ENCODE data around the gene DAP. TPM values are rescaled to one million over a fixed set of nuclear protein-coding genes. Genes with fewer than 3 reads are reported as not detected.

The DAP gene
- polyA plus RNA-seq, 3 donors from 2014 or later: 43.1 to 87.1 (median 53.9) TPM

- H3K27ac Mint-ChIP-seq: peak overlapping the region in 4 of 6 donors; percentile 38 to 79 (median 58)
- H3K4me3 Mint-ChIP-seq: peak overlapping the region in 3 of 5 donors; percentile 6 to 49 (median 27)
- peaks cover 0 to 3% (median 2%) of the 10 kb centered on the region in 3 donors for H3K27me3 Mint-ChIP-seq (ENCODE audit: low read depth in 3 of 3)
- H3K9me3 Mint-ChIP-seq: peaks cover 0 to 1% (median 0%) of the 10 kb centered on the region in 6 donors
- peak; percentile 6 to 18 (median 11) for DNase-seq
- peaks cover 37 to 56% of the 10 kb centered on the region in 2 donors for H3K4me1 Mint-ChIP-seq
- H3K36me3 Mint-ChIP-seq: peaks cover 9 to 21% (median 13%) of the 10 kb centered on the region in 3 donors
Observed at GRCh38 chr5:10681731-10682679, 79.0 kb downstream of the DAP start.

GRCh38 chr5:10680876-10681481 lies 80.1 kb downstream of the DAP start:
- peak overlapping the region in 3 of 6 donors; percentile 9 to 49 (median 17) for H3K27ac Mint-ChIP-seq
- H3K36me3 Mint-ChIP-seq: peaks cover 11 to 27% (median 17%) of the 10 kb centered on the region in 3 donors
- H3K4me3 Mint-ChIP-seq: peak overlapping the region; percentile 42 to 57 (median 46)
- H3K27me3 Mint-ChIP-seq (ENCODE audit: low read depth in 3 of 3): peaks cover 2 to 4% (median 4%) of the 10 kb centered on the region in 3 donors
- H3K4me1 Mint-ChIP-seq: peaks cover 35 to 52% of the 10 kb centered on the region in 2 donors
- peaks cover 0 to 2% (median 0%) of the 10 kb centered on the region in 6 donors for H3K9me3 Mint-ChIP-seq
- DNase-seq: no peak

- Mint-ChIP-seq H3K27me3 (ENCODE audit: low read depth in 3 of 3) (peaks cover 2 to 6% (median 5%) of the 10 kb centered on the region in 3 donors), H3K4me1 (peaks cover 35 to 51% of the 10 kb centered on the region in 2 donors), H3K36me3 (peaks cover 11 to 27% (median 17%) of the 10 kb centered on the region in 3 donors), H3K4me3 (no peak overlapping the region), H3K9me3 (peaks cover 0 to 2% (median 0%) of the 10 kb centered on the region in 6 donors), H3K27ac (peak overlapping the region in 1 of 6 donors; percentile 34)
- DNase-seq: no peak
Observed at GRCh38 chr5:10679336-10679988, 81.6 kb downstream of the DAP start.

DNA sequence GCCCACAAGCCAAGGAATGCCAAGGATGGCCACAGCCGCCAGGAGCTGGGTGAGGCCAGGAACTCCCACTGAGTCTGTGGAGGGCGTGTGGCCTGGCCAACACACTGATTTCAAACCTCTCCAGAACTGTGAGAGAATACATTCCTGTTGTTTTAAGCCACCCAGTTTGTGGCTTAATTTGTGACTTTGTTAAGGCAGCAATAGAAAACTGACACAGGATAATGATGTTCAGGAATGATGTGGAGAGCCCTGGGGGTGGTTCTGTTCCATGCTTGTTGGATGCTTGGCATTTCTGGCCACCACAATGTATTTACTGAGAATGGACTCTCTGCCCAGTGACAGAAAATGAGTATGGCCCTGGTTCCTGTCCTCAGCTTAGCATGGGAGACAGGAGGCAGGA lies 82.8 kb downstream of the DAP start:
- Mint-ChIP-seq H3K9me3 (peaks cover 0 to 2% (median 0%) of the 10 kb centered on the region in 6 donors), H3K4me1 (peaks cover 34 to 48% of the 10 kb centered on the region in 2 donors), H3K27ac (no peak overlapping the region), H3K4me3 (no peak overlapping the region), H3K36me3 (peaks cover 11 to 27% (median 17%) of the 10 kb centered on the region in 3 donors), H3K27me3 (ENCODE audit: low read depth in 3 of 3) (peaks cover 2 to 6% (median 5%) of the 10 kb centered on the region in 3 donors)
- DNase-seq: no peak

DNA sequence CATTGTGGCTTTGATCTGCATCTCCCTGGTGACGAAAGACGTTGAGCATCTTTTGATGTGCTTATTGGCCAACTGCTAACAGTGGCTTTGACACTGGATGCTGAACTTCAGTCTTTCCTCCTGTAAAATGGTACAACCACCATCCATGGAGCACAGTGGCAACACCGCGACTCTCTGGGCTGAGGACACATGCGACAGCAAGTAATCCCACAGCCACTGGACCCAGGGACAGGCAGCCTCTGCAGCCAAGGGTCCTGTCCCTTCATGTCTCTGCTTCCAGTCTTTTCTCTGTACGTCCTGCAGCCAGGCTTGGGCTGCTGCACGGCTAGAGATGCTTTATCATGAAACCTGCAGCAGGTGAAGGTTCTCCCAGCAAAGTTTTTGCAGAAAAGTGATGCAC lies 83.5 kb downstream of the DAP start:
- peaks cover 2 to 6% (median 5%) of the 10 kb centered on the region in 3 donors for H3K27me3 Mint-ChIP-seq (ENCODE audit: low read depth in 3 of 3)
- peaks cover 27 to 41% of the 10 kb centered on the region in 2 donors for H3K4me1 Mint-ChIP-seq
- no peak for DNase-seq
- peaks cover 11 to 27% (median 17%) of the 10 kb centered on the region in 3 donors for H3K36me3 Mint-ChIP-seq
- peaks cover 0 to 2% (median 0%) of the 10 kb centered on the region in 6 donors for H3K9me3 Mint-ChIP-seq
- no peak overlapping the region for H3K27ac Mint-ChIP-seq
- no peak overlapping the region for H3K4me3 Mint-ChIP-seq

DNA sequence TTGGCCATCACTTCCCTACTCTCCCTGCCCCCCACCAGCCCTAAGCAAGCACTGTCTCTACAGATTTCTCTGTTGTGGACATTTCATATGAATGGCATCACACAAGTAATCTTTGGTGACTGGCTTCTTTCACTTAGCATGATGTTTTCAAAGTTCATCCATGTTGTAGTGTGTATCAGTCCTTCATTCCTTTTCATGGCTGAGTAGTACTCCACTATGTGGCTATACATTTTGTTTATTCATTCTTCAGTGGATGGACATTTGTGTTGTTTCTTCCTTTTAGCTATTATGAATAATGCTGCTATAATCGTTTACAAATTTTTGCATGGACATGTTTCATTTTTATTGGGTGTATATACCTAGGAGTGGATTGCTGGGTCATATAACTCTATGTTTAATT lies 84.1 kb downstream of the DAP start:
- peaks cover 2 to 6% (median 5%) of the 10 kb centered on the region in 3 donors for H3K27me3 Mint-ChIP-seq (ENCODE audit: low read depth in 3 of 3)
- DNase-seq: no peak
- H3K36me3 Mint-ChIP-seq: peaks cover 11 to 27% (median 17%) of the 10 kb centered on the region in 3 donors
- no peak overlapping the region for H3K4me3 Mint-ChIP-seq
- no peak overlapping the region for H3K27ac Mint-ChIP-seq
- peaks cover 0 to 2% (median 0%) of the 10 kb centered on the region in 6 donors for H3K9me3 Mint-ChIP-seq
- H3K4me1 Mint-ChIP-seq: peaks cover 21 to 35% of the 10 kb centered on the region in 2 donors

DNA sequence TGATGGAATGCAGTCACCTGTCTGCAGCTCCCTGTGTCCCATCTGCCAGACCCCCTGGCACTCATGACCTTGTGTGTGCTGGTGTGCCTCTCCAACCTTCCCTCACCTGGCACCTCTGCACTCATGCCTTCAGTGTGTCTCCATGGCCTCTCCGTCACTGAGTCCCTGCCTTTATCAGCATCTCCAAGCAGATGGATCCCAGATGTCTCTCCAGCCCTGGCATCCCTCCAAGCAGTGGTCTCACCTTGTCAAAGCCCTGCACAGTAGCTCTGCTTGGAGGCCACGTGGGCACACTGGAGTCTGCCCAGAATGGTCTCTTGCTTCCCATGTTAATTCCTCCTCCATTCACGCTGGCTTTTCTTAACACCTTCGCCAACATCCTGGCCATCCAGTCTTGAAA lies 84.8 kb downstream of the DAP start:
- H3K27ac Mint-ChIP-seq: no peak overlapping the region
- peaks cover 11 to 27% (median 17%) of the 10 kb centered on the region in 3 donors for H3K36me3 Mint-ChIP-seq
- no peak overlapping the region for H3K4me3 Mint-ChIP-seq
- peaks cover 14 to 28% of the 10 kb centered on the region in 2 donors for H3K4me1 Mint-ChIP-seq
- peaks cover 0 to 2% (median 0%) of the 10 kb centered on the region in 6 donors for H3K9me3 Mint-ChIP-seq
- peaks cover 2 to 6% (median 5%) of the 10 kb centered on the region in 3 donors for H3K27me3 Mint-ChIP-seq (ENCODE audit: low read depth in 3 of 3)
- no peak for DNase-seq

DNA sequence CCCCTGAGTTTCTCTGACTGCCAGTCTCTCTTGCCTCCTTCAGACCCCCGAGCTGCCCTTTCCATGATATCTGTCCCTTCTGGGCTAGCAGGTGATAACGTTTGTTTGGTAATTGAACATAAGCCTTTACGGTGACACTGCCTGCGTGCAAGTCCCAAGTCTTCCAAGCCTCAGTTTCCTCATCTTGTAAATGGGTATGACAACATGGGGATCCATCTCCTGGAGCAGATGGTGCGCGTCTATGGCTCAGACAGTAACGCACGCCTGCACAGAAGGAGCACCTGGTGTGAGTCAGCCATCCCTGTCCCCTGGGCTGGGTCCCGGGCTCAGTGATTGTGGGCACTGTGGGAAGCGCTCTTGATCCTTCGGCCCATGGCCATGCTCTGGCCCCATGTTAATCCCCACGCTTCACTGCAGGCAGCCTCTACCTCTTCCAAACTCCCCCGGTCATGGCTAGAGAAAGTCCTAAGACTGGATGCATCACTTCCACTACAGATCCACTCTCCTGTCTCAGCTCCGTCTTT lies 85.8 kb downstream of the DAP start:
- no peak for DNase-seq
- H3K27ac Mint-ChIP-seq: no peak overlapping the region
- H3K36me3 Mint-ChIP-seq: peaks cover 11 to 26% (median 17%) of the 10 kb centered on the region in 3 donors
- H3K9me3 Mint-ChIP-seq: peaks cover 0 to 2% (median 0%) of the 10 kb centered on the region in 6 donors
- peaks cover 7 to 24% of the 10 kb centered on the region in 2 donors for H3K4me1 Mint-ChIP-seq
- no peak overlapping the region for H3K4me3 Mint-ChIP-seq
- H3K27me3 Mint-ChIP-seq (ENCODE audit: low read depth in 3 of 3): peaks cover 0 to 10% (median 7%) of the 10 kb centered on the region in 3 donors

GRCh38 chr5:10674582-10674981 lies 86.5 kb downstream of the DAP start:
- DNase-seq: no peak
- no peak overlapping the region for H3K4me3 Mint-ChIP-seq
- peaks cover 11 to 21% (median 17%) of the 10 kb centered on the region in 3 donors for H3K36me3 Mint-ChIP-seq
- H3K27ac Mint-ChIP-seq: no peak overlapping the region
- peaks cover 0 to 10% (median 5%) of the 10 kb centered on the region in 3 donors for H3K27me3 Mint-ChIP-seq (ENCODE audit: low read depth in 3 of 3)
- H3K4me1 Mint-ChIP-seq: peaks cover 3 to 18% of the 10 kb centered on the region in 2 donors
- H3K9me3 Mint-ChIP-seq: peaks cover 0 to 2% (median 0%) of the 10 kb centered on the region in 6 donors

DNA sequence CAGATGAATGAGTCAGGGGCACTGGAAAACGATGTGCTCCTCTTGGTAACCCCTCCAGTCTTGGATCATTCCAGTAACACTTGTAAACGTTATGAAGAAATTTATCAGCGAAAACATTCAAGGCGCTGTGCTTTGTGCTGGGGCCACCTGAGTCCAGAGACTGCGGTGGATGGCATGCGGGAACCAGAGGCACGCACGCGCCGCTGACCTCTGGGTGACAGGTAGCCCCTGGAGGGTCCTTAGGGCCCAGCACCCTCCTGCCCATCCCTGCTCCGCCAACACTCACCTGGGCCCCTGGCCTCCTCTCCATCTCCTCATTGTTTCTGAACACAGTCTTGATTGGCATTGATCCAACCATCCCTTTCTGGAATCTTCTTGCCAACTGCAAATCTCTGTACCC lies 86.9 kb downstream of the DAP start:
- no peak overlapping the region for H3K4me3 Mint-ChIP-seq
- peaks cover 0 to 10% (median 4%) of the 10 kb centered on the region in 3 donors for H3K27me3 Mint-ChIP-seq (ENCODE audit: low read depth in 3 of 3)
- H3K36me3 Mint-ChIP-seq: peaks cover 11 to 21% (median 17%) of the 10 kb centered on the region in 3 donors
- peaks cover 3 to 17% of the 10 kb centered on the region in 2 donors for H3K4me1 Mint-ChIP-seq
- H3K27ac Mint-ChIP-seq: no peak overlapping the region
- H3K9me3 Mint-ChIP-seq: peaks cover 0 to 2% (median 0%) of the 10 kb centered on the region in 6 donors
- no peak for DNase-seq

DNA sequence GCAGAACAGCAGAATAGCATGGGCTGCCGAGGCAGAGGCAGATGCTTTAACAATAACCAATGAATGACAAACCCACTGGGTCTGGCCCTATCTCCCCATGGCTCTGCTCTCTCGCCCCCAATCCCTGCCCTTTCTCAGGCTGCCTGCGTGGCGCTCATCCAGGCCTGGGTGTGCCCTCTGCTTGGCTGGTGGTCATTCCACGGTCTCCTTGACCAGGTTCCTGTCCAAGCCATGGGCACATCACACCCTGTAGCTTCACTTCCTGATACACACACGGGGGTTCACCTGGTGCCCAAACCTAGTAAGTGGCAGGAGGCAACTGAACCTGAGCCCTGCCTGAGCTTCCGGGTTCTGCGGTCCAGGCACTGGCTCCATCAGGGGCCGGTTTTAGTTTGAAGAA lies 87.6 kb downstream of the DAP start:
- Mint-ChIP-seq H3K27ac (no peak overlapping the region), H3K27me3 (ENCODE audit: low read depth in 3 of 3) (peaks cover 0 to 10% (median 4%) of the 10 kb centered on the region in 3 donors), H3K4me3 (no peak overlapping the region), H3K9me3 (peaks cover 0 to 2% (median 0%) of the 10 kb centered on the region in 6 donors), H3K4me1 (peaks cover 3 to 13% of the 10 kb centered on the region in 2 donors), H3K36me3 (peaks cover 11 to 18% (median 17%) of the 10 kb centered on the region in 3 donors)
- DNase-seq: no peak

- Mint-ChIP-seq H3K27ac (no peak overlapping the region), H3K27me3 (ENCODE audit: low read depth in 3 of 3) (peaks cover 0 to 10% (median 4%) of the 10 kb centered on the region in 3 donors), H3K4me3 (no peak overlapping the region), H3K4me1 (peaks cover 3 to 10% of the 10 kb centered on the region in 2 donors), H3K36me3 (peaks cover 11 to 16% (median 15%) of the 10 kb centered on the region in 3 donors), H3K9me3 (peaks cover 0 to 2% (median 0%) of the 10 kb centered on the region in 6 donors)
- DNase-seq: no peak
Observed at GRCh38 chr5:10673017-10673389, 88.0 kb downstream of the DAP start.
